Liver (tissue), 9 donors: ENCODE measurements around the gene ELOVL2. TPM values are rescaled to one million over a fixed set of nuclear protein-coding genes. Genes with fewer than 3 reads are reported as not detected.

ENCODE experiments used
- DNase-seq: peaks from one replicate; pipeline ENCODE4 v3.0.0-alpha.2; 2017; ENCODE audit warnings: low spot score
- H3K27ac ChIP-seq, 2 donors: one replicate each; pipeline ENCODE4 v1.7.0; 2013; ENCODE audit warnings: inconsistent platforms in 2 of 2, low read length in 2 of 2, control low read depth in 1 of 2, low read depth in 1 of 2, mild to moderate bottlenecking in 1 of 2
- H3K27me3 ChIP-seq, 4 donors: one replicate each; pipeline versions ENCODE4 v1.6.1 to v1.7.0; 2013; ENCODE audit warnings: low read length in 3 of 4, inconsistent platforms in 1 of 4, mild to moderate bottlenecking in 1 of 4, moderate library complexity in 1 of 4; ENCODE audit not compliant: control insufficient read depth in 4 of 4, insufficient read depth in 4 of 4
- H3K36me3 ChIP-seq, 4 donors: one replicate each; pipeline versions ENCODE4 v1.6.1 to v1.7.0; 2013; ENCODE audit warnings: low read length in 3 of 4, mild to moderate bottlenecking in 3 of 4, low read depth in 1 of 4, moderate library complexity in 1 of 4; ENCODE audit not compliant: control insufficient read depth in 4 of 4, insufficient read depth in 3 of 4
- H3K4me1 ChIP-seq, 4 donors: one replicate each; pipeline versions ENCODE4 v1.6.1 to v1.7.0; 2013; ENCODE audit warnings: low read length in 3 of 4, mild to moderate bottlenecking in 3 of 4, moderate library complexity in 1 of 4; ENCODE audit not compliant: control insufficient read depth in 4 of 4, insufficient read depth in 4 of 4
- H3K4me3 ChIP-seq, 3 donors: one replicate each; pipeline versions ENCODE4 v1.6.1 to v1.7.0; 2013; ENCODE audit warnings: low read length in 3 of 3, control low read depth in 1 of 3, low read depth in 1 of 3, mild to moderate bottlenecking in 1 of 3
- H3K9ac ChIP-seq, 2 donors: one replicate each; pipeline ENCODE4 v1.7.0; 2013; ENCODE audit warnings: low read length in 2 of 2, mild to moderate bottlenecking in 2 of 2, moderate library complexity in 2 of 2, control low read depth in 1 of 2, low read depth in 1 of 2
- H3K9me3 ChIP-seq, 4 donors: one replicate each; pipeline versions ENCODE4 v1.6.1 to v1.7.0; 2013; ENCODE audit warnings: low read length in 3 of 4; ENCODE audit not compliant: control insufficient read depth in 4 of 4
- EGR1 ChIP-seq, 2 donors: IDR thresholded peaks; 2 replicates each; pipeline ENCODE4 v1.6.1; 2016 to 2018; ENCODE audit warnings: antibody characterized with exemption in 2 of 2, low read depth in 2 of 2
- FOXA2 ChIP-seq: IDR thresholded peaks from 2 replicates; pipeline ENCODE4 v1.6.1; 2016; ENCODE audit warnings: antibody characterized with exemption
- GABPA ChIP-seq, 2 donors: IDR thresholded peaks in 1 of 2; conservative IDR thresholded peaks in 1 of 2; 2 replicates each; pipeline ENCODE4 v1.6.1; 2016; ENCODE audit warnings: antibody characterized with exemption in 2 of 2, mild to moderate bottlenecking in 1 of 2, moderate library complexity in 1 of 2
- HNF4G ChIP-seq: IDR thresholded peaks from 2 replicates; pipeline ENCODE4 v1.6.1; 2016; ENCODE audit warnings: antibody characterized with exemption
- JUND ChIP-seq, 2 donors: IDR thresholded peaks; 2 replicates each; pipeline ENCODE4 v1.6.1; 2016; ENCODE audit warnings: antibody characterized with exemption in 2 of 2
- MAX ChIP-seq: IDR thresholded peaks from 2 replicates; pipeline ENCODE4 v1.6.1; 2016; ENCODE audit warnings: antibody characterized with exemption
- NR2F2 ChIP-seq: IDR thresholded peaks from 2 replicates; pipeline ENCODE4 v1.6.1; 2016; ENCODE audit warnings: antibody characterized with exemption
- RAD21 ChIP-seq, 2 donors: IDR thresholded peaks; 2 replicates each; pipeline ENCODE4 v1.6.1; 2016; ENCODE audit warnings: antibody characterized with exemption in 2 of 2, mild to moderate bottlenecking in 2 of 2
- RXRA ChIP-seq, 2 donors: IDR thresholded peaks; 2 replicates each; pipeline ENCODE4 v1.6.1; 2017 to 2018; ENCODE audit warnings: antibody characterized with exemption in 2 of 2, mild to moderate bottlenecking in 1 of 2
- SP1 ChIP-seq: IDR thresholded peaks from 2 replicates; pipeline ENCODE4 v1.6.1; 2018; ENCODE audit warnings: antibody characterized with exemption, mild to moderate bottlenecking
- ZBTB33 ChIP-seq: IDR thresholded peaks from 2 replicates; pipeline ENCODE4 v1.6.1; 2016; ENCODE audit warnings: antibody characterized with exemption
- WGBS: extraction: QIAGEN DNeasy Blood & Tissue Kit; methylation state at CpG from one replicate; pipeline ENCODE4 v1.1.7; 2013; 5-methylcytosine and 5-hydroxymethylcytosine counted together
- polyA plus RNA-seq, 2 donors: library from polyadenylated mRNA; stranded (reverse) in 1 of 2; unstranded in 1 of 2; fragments of 200-250 nt in 1 of 2; fragments of >200 nt in 1 of 2; fragmentation: Nextera tagmentation in 1 of 2; extraction: Ambion mirVana in 1 of 2; gene quantifications; one replicate each; pipeline versions ENCODE4 v1.2.1 to v1.2.3, GENCODE V29; 2013 to 2015
- total RNA-seq, 2 donors: library from RNA; depleted of rRNA; stranded (reverse); fragments of >200 nt; gene quantifications; one replicate each; pipeline ENCODE4 v1.2.3, GENCODE V29; 2014
- TF ChIP-seq, protein P1 (sequence below): fragments of 150-350 bp; IDR thresholded peaks from 2 replicates; pipeline ENCODE4 v1.5.1; 2017; ENCODE audit warnings: improper control_type of control experiment, low read depth, low read length; ENCODE audit not compliant: missing input control
- TF ChIP-seq, protein P2 (sequence below): IDR thresholded peaks from 2 replicates; pipeline ENCODE4 v1.6.1; 2016; ENCODE audit warnings: antibody characterized with exemption
- donor health status: healthy.
- donor health status: healthy.
- donor health status: healthy.
- donor health status: healthy.
- donor health status: healthy.

The ELOVL2 gene
- total and polyA plus RNA-seq, 4 donors: 7.1 to 28.5 (median 22.1) TPM

DNA sequence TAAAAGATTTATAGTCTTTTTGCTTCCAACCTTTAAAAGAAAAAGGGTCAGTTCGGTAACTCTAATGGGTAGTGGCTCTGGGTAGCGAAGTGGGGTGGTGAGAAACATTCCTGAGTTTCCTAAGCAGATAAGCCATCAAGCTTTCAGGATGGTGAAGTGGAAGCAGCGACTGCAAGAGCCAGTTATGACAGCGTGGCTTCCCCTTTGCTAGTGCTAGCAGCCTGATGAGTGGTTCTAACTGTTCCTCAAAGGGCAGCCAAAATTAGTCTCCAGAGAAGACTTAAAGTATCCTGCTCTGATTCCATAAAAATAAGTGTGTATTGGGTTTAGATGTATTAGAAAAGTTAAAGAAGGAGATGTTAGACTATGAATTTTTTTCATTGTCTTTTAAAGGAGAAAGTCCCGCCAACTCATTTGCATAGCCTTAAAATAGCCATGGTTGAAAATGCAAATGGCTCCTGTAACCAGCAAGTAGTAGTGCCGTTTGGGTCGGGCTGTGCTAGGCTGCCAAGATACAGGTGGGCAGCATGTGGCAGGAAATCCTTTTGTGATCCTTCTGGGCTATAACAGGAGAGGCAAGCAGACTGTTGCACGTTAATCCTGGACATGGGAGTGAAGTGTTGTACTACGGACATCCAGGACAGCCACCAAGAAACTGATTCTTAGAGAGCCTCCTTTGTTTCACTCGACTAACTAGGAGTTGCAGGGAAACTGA is 18.0 kb downstream of the ELOVL2 start (continued):
- TF ChIP-seq ZBTB33: no peak
- TF ChIP-seq RXRA (IDR thresholded peaks at IDR 0.05): no peak
- no peak for TF ChIP-seq RAD21 (IDR thresholded peaks at IDR 0.05)
- no peak for TF ChIP-seq HNF4G
- no peak for TF ChIP-seq MAX

GRCh38 chr6:11025130-11025529 is 19.0 kb downstream of the ELOVL2 start:
- WGBS: 97% methylated on average over 3 of the region's 3 CpGs
- no peak for TF ChIP-seq RAD21 (IDR thresholded peaks at IDR 0.05)

DNA sequence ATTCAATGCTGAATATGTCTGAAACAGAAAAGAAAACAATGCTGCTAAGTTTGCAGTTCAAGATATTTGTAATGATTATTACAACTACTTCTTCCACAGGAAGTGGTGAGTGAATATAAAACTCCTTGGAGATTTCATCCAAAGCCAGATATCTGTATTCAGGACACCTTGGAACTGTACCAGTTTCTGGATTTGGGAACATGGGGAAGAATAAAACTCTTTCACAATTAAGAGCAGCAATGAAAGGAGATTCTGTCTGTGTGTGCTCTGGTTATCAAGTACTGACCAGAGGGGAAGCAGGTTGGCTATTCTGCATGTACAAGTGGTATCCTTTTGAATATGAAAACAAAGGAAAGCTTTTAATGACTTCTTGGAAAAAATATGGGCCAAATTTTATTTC is 21.1 kb downstream of the ELOVL2 start:
- DNase-seq: no peak
- Histone ChIP-seq H3K4me1 (peaks cover 0 to 1% (median 0%) of the 10 kb centered on the region in 4 donors), H3K27ac (no peak overlapping the region), H3K4me3 (no peak overlapping the region), H3K27me3 (no peaks in the 10 kb centered on the region), H3K9ac (no peak overlapping the region), H3K36me3 (no peaks in the 10 kb centered on the region), H3K9me3 (no peaks in the 10 kb centered on the region)
- TF ChIP-seq EGR1 (IDR thresholded peaks at IDR 0.05; ENCODE audit: low read depth in 2 of 2) (no peak), FOXA2 (no peak), RXRA (IDR thresholded peaks at IDR 0.05) (no peak), JUND (IDR thresholded peaks at IDR 0.05) (no peak), NR2F2 (no peak)
- TF ChIP-seq, protein P1, sequence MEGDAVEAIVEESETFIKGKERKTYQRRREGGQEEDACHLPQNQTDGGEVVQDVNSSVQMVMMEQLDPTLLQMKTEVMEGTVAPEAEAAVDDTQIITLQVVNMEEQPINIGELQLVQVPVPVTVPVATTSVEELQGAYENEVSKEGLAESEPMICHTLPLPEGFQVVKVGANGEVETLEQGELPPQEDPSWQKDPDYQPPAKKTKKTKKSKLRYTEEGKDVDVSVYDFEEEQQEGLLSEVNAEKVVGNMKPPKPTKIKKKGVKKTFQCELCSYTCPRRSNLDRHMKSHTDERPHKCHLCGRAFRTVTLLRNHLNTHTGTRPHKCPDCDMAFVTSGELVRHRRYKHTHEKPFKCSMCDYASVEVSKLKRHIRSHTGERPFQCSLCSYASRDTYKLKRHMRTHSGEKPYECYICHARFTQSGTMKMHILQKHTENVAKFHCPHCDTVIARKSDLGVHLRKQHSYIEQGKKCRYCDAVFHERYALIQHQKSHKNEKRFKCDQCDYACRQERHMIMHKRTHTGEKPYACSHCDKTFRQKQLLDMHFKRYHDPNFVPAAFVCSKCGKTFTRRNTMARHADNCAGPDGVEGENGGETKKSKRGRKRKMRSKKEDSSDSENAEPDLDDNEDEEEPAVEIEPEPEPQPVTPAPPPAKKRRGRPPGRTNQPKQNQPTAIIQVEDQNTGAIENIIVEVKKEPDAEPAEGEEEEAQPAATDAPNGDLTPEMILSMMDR: no peak

More at GRCh38 chr6:11025130-11025529, 19.0 kb downstream of the ELOVL2 start:
- Histone ChIP-seq H3K9me3 (no peaks in the 10 kb centered on the region), H3K36me3 (no peaks in the 10 kb centered on the region), H3K27me3 (no peaks in the 10 kb centered on the region), H3K4me3 (no peak overlapping the region), H3K9ac (no peak overlapping the region), H3K4me1 (no peaks in the 10 kb centered on the region), H3K27ac (no peak overlapping the region)
- DNase-seq: no peak

DNA sequence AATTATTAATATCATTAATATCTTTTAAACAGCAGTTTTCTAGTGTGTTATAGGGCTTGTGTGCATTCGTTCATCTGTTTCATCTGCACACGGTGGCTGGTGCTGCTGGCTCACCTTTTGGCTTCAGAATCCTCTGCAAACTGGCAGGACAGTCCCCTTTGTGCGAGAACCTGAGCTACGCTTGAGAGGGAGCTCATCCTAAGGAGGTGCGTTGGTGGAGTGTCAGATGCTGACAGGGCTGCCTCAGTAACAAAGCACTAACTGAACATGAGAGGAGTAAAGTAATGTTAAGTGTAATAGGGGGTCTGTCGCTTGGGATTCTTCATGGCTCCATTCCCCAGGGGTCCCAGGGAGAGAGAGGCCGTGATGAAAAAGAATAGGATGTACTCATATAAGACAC is 22.4 kb downstream of the ELOVL2 start:
- Histone ChIP-seq H3K4me3 (no peak overlapping the region), H3K9me3 (no peaks in the 10 kb centered on the region), H3K9ac (no peak overlapping the region), H3K36me3 (no peaks in the 10 kb centered on the region), H3K4me1 (peaks cover 0 to 1% (median 0%) of the 10 kb centered on the region in 4 donors), H3K27me3 (no peaks in the 10 kb centered on the region), H3K27ac (no peak overlapping the region)
- 85% methylated on average over 7 of the region's 7 CpGs for WGBS
- TF ChIP-seq JUND (IDR thresholded peaks at IDR 0.05) (no peak), RXRA (IDR thresholded peaks at IDR 0.05) (no peak), SP1 (no peak), GABPA (IDR thresholded peaks at IDR 0.05 in 1 of 2, conservative IDR thresholded peaks at IDR 0.05 in 1 of 2) (no peak), MAX (no peak), EGR1 (IDR thresholded peaks at IDR 0.05; ENCODE audit: low read depth in 2 of 2) (no peak)
- TF ChIP-seq, protein P2, sequence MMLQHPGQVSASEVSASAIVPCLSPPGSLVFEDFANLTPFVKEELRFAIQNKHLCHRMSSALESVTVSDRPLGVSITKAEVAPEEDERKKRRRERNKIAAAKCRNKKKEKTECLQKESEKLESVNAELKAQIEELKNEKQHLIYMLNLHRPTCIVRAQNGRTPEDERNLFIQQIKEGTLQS: no peak
- DNase-seq: no peak
